Muscle of arm (tissue), 12 donors: Measurements from ENCODE around the gene MEOX2. TPM values are rescaled to one million over a fixed set of nuclear protein-coding genes. Genes with fewer than 3 reads are reported as not detected.

ENCODE experiments used
- DNase-seq: peaks from one replicate; pipeline ENCODE4 v3.0.0-alpha.2; 2013
- polyA plus RNA-seq, 12 donors: library from polyadenylated mRNA; unstranded; fragments of 120-200 nt; gene quantifications; one replicate each; pipeline ENCODE4 v1.2.1, GENCODE V29; 2013; ENCODE audit not compliant: insufficient read length in 12 of 12

Gene MEOX2
- polyA plus RNA-seq, 12 donors: 49.1 to 96.5 (median 78.1) TPM; not detected in 1

- DNase-seq: no peak
Observed at GRCh38 chr7:15621468-15621867, 65.0 kb downstream of the MEOX2 start.

DNA sequence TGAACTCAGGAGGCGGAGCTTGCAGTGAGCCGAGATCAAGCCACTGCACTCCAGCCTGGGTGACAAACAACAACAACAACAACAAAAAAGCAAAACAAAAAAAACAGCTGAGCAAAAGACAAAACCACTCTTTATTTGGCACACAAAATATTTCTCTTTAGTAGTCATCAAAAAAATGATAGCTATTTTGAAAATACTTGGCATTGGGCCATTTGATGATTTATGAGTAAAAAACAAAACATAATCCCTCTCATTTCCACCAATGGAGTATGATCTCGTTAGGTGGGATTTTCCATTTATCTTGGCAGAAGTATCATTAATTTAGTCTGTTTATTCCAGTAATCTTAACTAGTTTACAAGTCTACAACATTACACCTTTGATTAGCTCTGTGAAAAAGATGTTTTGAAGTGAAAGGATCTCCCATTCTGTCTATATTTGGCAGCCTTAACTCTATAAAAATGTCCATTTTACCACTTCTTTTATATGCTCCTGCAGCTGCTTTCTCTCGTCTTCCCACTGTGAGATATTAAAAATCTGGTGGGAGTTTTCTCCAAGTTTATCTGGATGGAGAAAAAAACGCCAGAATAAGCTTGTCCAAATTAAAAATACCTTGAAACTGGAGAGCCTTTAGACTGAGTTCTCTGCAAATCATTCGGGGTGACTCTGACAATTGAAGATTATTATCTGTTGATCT, 65.8 kb downstream of the MEOX2 start:
- DNase-seq: no peak

DNA sequence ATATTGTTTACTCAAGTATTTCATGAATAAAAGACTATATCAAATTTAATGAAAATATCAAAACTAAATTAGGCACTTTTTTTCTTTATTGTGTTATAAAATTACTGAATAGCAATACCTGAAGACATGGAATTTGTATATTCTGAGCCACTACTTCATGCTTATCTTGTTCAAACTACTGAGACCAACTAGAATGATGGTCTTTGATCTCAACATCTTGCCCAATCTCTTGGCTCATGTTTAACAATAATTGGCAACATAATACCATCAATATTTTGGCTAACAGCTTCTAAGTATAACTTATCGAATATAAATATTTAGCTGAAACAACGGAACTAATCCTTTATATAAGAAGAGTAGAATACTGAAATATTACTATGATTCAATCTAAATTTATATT, 68.2 kb downstream of the MEOX2 start:
- DNase-seq: no peak

DNA sequence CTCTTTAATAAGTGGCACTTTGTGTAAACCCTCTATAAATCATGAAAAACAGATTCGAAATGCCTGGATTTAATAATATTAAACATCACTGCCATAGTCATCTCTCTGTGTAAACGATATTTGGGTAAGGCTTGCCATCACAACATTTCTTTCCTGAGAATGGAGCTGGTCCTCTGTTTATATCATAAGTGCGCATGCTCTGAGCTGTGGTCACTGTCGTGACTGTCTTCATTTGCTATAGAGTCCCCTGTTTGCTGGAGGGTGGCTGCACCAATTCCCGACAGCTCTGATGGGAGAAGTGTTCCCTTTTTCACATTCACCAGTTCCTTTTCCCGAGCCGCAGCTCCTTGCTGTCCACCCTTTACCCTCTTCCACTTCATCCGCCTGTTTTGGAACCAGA, 74.3 kb downstream of the MEOX2 start:
- DNase-seq: no peak

DNA sequence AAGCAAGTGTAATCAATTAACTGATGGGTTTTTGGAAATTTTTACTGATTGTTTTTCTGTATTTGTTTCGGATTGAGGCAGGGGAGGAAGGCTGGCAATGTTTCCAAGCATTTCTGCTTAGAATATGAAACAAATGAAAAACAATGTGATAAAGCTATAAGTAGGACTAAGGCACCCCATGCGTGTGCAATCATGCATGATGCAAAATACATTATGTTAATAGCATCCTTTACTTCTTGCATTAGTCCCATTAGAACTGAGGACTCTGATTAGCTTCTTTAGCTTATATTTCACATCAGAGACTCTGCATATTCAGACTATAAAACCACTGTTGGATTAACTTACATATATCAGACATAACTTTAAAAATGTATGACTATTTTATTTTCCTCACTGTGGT, 76.0 kb downstream of the MEOX2 start:
- no peak for DNase-seq

GRCh38 chr7:15609287-15609686, 77.2 kb downstream of the MEOX2 start:
- no peak for DNase-seq

GRCh38 chr7:15607529-15608210, 78.8 kb downstream of the MEOX2 start:
- DNase-seq: no peak

- DNase-seq: no peak
Observed at GRCh38 chr7:15606561-15606960, 79.9 kb downstream of the MEOX2 start.

DNA sequence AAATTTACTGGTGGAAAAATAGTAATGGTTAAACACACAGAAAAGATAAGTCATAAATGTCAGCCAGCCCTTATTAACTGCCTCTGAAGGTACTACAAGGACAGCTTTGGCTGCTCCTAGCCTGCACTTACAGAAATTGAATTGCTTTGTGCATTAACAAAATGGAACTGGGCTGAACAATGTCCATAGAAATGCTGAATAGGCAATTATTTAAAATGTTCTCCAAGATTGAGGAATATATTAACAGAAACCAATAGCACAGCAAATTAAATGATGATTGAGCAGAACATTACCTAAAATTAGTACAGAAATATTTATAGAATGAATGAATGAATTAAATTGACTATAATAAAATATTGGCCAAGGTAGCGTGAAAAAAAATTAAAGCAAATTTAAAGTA, 82.3 kb downstream of the MEOX2 start:
- no peak for DNase-seq

- no peak for DNase-seq
Observed at GRCh38 chr7:15603124-15603523, 83.4 kb downstream of the MEOX2 start.

- DNase-seq: no peak
Observed at GRCh38 chr7:15602236-15602635, 84.2 kb downstream of the MEOX2 start.

GRCh38 chr7:15601175-15601574, 85.3 kb downstream of the MEOX2 start:
- DNase-seq: no peak

- no peak for DNase-seq
Observed at GRCh38 chr7:15600298-15600697, 86.2 kb downstream of the MEOX2 start.

DNA sequence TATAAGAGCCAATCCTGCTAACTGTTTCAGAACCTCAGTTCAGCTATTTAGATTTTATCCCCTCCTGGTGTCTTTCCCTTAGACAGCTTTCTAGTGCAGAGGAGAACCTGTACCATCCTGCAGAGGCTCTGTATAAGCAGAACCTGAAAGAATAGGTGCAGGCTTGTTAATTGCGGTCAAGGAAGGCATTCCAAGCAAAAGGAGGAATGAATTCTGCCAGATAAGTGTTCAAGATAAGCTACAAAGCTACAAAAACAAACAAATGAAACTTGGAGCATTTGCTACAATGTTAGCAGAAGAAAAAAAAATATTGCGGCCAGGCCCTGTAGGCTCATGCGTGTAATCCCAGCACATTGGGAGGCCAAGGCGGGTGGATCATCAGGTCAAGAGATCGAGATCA, 92.0 kb downstream of the MEOX2 start:
- DNase-seq: no peak

DNA sequence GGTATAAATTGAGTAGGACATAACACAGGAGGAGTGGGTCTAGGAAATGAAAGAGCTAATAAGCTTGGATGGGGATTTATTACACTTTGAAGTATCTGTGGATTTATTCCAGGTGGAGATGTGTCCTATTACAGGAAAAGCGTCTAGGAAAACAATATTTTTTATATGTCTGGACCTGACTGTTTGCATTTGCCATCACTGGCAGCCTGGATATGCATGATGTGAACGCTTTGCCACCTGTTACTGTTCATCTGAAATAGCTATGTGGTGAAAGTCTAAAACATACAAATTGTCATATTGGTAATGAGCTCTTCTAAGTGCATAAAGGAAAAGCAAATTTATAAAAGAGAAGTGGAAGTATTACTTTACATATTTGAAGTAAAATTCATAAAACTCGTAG, 93.1 kb downstream of the MEOX2 start:
- peak; percentile 40 for DNase-seq

DNA sequence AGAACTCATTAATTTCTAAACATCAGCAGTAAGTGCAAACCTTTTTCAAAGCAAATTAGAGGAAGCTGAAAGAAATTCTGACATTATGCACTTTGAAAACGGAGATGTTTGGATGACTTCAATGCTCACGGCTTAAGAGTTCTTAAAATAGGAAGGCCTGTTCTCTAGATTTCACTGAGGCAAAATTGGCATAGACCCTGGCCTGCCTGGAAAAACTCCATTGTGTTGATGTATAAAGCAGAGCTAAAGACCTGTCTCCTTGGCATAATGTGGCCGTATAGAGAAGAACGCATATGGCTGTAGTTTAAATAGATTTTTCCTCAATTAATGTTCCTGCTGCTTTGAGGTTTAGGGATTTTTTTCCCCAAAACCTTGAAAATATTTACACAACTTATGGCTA, 100.2 kb downstream of the MEOX2 start:
- peak; percentile 71 for DNase-seq

GRCh38 chr7:15584575-15584974, 101.9 kb downstream of the MEOX2 start:
- DNase-seq: no peak

DNA sequence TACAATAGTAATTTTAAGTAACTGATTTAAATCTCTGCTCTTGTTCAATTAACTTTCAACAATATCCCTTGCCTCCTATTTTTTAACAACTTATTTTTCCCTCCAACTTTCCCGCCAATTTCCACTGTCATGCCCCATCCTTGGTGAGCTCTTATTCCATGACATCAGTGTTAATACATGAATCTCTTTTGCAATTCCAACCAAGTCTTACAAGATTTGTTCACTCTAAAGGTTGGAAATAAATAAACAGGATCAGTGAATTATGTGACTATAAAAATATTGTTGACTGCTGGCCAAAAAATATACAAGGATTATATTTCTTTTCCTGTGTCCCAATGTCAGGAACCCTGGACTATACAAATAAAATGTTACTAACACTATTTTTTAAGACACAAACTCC, 103.7 kb downstream of the MEOX2 start:
- no peak for DNase-seq

GRCh38 chr7:15581352-15581951, 105.0 kb downstream of the MEOX2 start:
- no peak for DNase-seq

DNA sequence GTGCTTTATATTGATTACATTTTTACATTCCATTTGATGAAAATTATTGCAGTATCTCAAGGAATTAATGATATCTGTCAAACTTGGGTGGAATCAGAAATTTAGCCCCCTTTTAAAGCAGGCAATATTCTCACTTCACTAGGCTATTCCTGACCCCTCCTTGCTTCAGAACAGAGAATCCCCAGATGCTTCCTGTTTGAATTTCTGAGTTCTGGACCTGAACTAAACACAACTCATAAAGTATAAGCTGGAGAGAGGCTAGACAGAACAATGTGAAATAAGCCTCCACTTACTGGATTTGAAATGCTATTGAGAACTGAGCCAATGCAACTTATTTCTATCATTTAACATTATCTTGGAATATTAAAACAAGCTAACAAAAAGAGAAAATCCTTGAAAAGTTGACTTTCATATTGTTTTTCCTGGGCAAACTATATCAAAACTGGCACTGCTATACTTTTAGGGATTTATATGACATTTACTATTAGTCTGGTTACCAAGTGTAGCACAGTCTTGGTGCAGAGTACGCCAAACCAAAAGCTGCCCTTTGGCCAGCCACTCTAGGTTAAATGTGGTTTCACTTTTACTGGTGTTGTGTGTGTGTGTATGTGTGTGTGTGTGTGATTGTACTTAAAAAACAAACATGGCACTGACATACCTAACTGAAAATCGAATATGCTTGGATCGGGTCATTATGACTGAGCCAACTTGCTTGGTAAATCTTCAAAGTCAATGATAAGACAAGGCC, 105.7 kb downstream of the MEOX2 start:
- DNase-seq: no peak

DNA sequence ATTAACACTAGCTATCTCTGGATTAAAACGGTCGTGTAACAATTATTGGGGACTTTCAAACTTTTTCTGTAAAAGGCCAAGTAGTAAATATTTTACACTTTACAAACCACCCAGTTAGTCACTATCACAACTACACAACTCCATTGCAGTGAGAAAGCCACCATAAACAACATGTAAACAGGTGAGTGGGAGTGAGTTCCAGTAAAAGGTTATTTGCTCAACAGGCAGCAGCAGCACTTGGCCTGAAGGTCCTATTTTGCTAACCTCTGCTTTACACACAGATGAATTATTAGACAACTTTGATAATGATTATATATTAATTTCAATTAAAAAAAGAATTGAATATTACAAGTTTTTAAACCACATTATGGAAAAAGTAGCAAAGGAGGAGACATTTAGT, 108.9 kb downstream of the MEOX2 start:
- DNase-seq: no peak

DNA sequence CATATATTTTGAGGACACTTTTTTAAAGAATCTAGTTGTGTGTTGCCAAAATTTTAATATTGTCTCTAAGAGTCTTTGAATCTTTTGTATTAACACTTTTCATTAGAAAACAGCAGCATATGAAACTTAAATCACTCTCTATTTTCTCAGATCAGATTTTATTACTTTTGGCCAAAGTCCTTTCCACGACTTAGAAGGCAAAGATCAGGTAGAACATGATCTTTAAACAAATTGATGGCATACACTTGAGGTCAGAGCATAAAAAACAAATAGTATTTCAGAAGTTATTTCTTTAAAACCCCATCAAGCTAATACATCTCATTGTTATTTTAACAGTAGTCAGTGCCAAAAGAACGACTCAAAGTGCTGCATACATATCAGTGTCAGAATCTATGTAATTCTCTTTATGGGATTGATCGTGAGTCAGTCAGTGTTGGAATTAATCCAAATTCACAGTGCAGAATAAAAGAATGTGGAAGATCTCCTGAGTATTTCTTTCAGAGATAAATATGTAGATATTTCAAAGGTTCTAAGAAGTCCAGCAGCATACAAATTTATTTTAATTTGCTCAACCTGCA, 115.1 kb downstream of the MEOX2 start:
- no peak for DNase-seq
